Neural cell (in vitro differentiated cells): ENCODE measurements around the gene ZFR2. TPM values are rescaled to one million over a fixed set of nuclear protein-coding genes. Genes with fewer than 3 reads are reported as not detected.

ENCODE experiments used
- H2AFZ ChIP-seq: fragments of 200-600, 300-800 bp; sonication (generic), shearing (Covaris generic); 2 replicates; pipeline ENCODE4 v1.6.0; 2014; ENCODE audit warnings: low read depth, mild to moderate bottlenecking, antibody characterized with exemption, low read length, moderate library complexity
- H3F3A ChIP-seq: fragments of 200-600 bp; shearing (Covaris generic); 2 replicates; pipeline ENCODE4 v1.6.1; 2016; ENCODE audit warnings: mild to moderate bottlenecking, moderate library complexity, mixed read lengths, antibody characterized with exemption, low read length; ENCODE audit not compliant: insufficient read depth, poor library complexity, severe bottlenecking
- H3K27ac ChIP-seq: fragments of 200-600, 300-800 bp; sonication (generic), shearing (Covaris generic); 2 replicates; pipeline ENCODE4 v1.5.1; 2014; ENCODE audit warnings: mild to moderate bottlenecking, low read length, moderate library complexity
- H3K27me3 ChIP-seq: fragments of 300-800, 200-600 bp; sonication (generic), shearing (Covaris generic); 2 replicates; pipeline ENCODE4 v1.6.0; 2014; ENCODE audit warnings: mild to moderate bottlenecking, low read depth, low read length, moderate library complexity; ENCODE audit not compliant: insufficient read depth
- H3K36me3 ChIP-seq: fragments of 300-800, 200-600 bp; sonication (generic), shearing (Covaris generic); 2 replicates; pipeline ENCODE4 v1.5.1; 2014; ENCODE audit warnings: mild to moderate bottlenecking, antibody characterized with exemption, low read length, moderate library complexity; ENCODE audit not compliant: insufficient read depth
- H3K4me2 ChIP-seq: fragments of 300-800, 200-600 bp; sonication (generic), shearing (Covaris generic); 2 replicates; pipeline ENCODE4 v1.6.0; 2014; ENCODE audit warnings: mild to moderate bottlenecking, low read length
- H3K4me3 ChIP-seq: fragments of 300-800, 200-600 bp; sonication (generic), shearing (Covaris generic); 2 replicates; pipeline ENCODE4 v1.5.1; 2014; ENCODE audit warnings: mild to moderate bottlenecking, low read length, moderate library complexity
- H3K79me2 ChIP-seq: fragments of 200-600 bp; shearing (Covaris generic); replicated peaks from 2 replicates; pipeline ENCODE4 v1.6.0; 2014; ENCODE audit warnings: mild to moderate bottlenecking, low read length, moderate library complexity; ENCODE audit not compliant: insufficient read depth
- H3K9ac ChIP-seq: fragments of 300-800, 200-600 bp; sonication (generic), shearing (Covaris generic); 2 replicates; pipeline ENCODE4 v1.6.1; 2016; ENCODE audit warnings: mild to moderate bottlenecking, low read length, mixed read lengths
- H3K9me2 ChIP-seq: fragments of 200-600 bp; shearing (Covaris generic); 2 replicates; pipeline ENCODE4 v1.6.1; 2016; ENCODE audit warnings: mild to moderate bottlenecking, low read length, mixed read lengths; ENCODE audit not compliant: insufficient read depth
- H3K9me3 ChIP-seq: fragments of 200-600, 300-800 bp; sonication (generic), shearing (Covaris generic); 2 replicates; pipeline ENCODE4 v1.6.1; 2016; ENCODE audit warnings: mild to moderate bottlenecking, mixed run types, low read length, moderate library complexity, mixed read lengths
- H4K20me1 ChIP-seq: fragments of 200-600 bp; shearing (Covaris generic); 2 replicates; pipeline ENCODE4 v1.6.1; 2016; ENCODE audit warnings: mild to moderate bottlenecking, mixed run types; ENCODE audit not compliant: insufficient read depth
- EP300 ChIP-seq: fragments of 450-650 bp; conservative IDR thresholded peaks from 2 replicates; pipeline ENCODE4 v1.6.1; 2014; ENCODE audit warnings: antibody characterized with exemption, mild to moderate bottlenecking, moderate library complexity; ENCODE audit not compliant: poor library complexity, severe bottlenecking
- EZH2 ChIP-seq: fragments of 200-600, 300-800 bp; shearing (Covaris generic), sonication (generic); IDR thresholded peaks from 2 replicates; pipeline ENCODE4 v1.6.1; 2014; ENCODE audit warnings: antibody characterized with exemption, low read length, borderline replicate concordance, mild to moderate bottlenecking; ENCODE audit not compliant: insufficient read depth, poor library complexity, severe bottlenecking
- MXI1 ChIP-seq: fragments of 450-650 bp; conservative IDR thresholded peaks from 2 replicates; pipeline ENCODE4 v1.6.1; 2014; ENCODE audit warnings: antibody characterized with exemption, mild to moderate bottlenecking; ENCODE audit not compliant: poor library complexity, severe bottlenecking
- POLR2AphosphoS5 ChIP-seq: IDR thresholded peaks from 2 replicates; pipeline ENCODE4 v1.6.1; 2012
- RAD21 ChIP-seq: fragments of 450-650 bp; conservative IDR thresholded peaks from 2 replicates; pipeline ENCODE4 v1.6.1; 2014; ENCODE audit warnings: antibody characterized with exemption, mild to moderate bottlenecking, moderate library complexity
- REST ChIP-seq: IDR thresholded peaks from 2 replicates; pipeline ENCODE4 v1.6.1; 2012; ENCODE audit warnings: borderline replicate concordance
- SMC3 ChIP-seq: fragments of 450-650 bp; conservative IDR thresholded peaks from 2 replicates; pipeline ENCODE4 v1.6.1; 2014; ENCODE audit warnings: antibody characterized with exemption, mild to moderate bottlenecking, moderate library complexity; ENCODE audit not compliant: poor library complexity
- TAF1 ChIP-seq: IDR thresholded peaks from 2 replicates; pipeline ENCODE4 v1.6.1; 2012; ENCODE audit warnings: low read depth
- polyA plus RNA-seq: library from polyadenylated mRNA; depleted of rRNA; stranded (reverse); fragments of >200 nt; gene quantifications from 2 replicates; pipeline ENCODE4 v1.2.3, GENCODE V29; 2014
- TF ChIP-seq, protein P1 (sequence below): fragments of 450-650 bp; IDR thresholded peaks from 2 replicates; pipeline ENCODE4 v1.5.1; 2014; ENCODE audit warnings: antibody characterized with exemption, mild to moderate bottlenecking, moderate library complexity; ENCODE audit not compliant: poor library complexity, severe bottlenecking

Gene ZFR2
- polyA plus RNA-seq, 1 donor from 2014 or later = 9.0 TPM

- H3K9ac ChIP-seq = no peak overlapping the region
- H3K79me2 ChIP-seq = no peaks in the 10 kb centered on the region
- no peaks in the 10 kb centered on the region for H3K36me3 ChIP-seq
- H3K27me3 ChIP-seq = no peaks in the 10 kb centered on the region
- H3K4me3 ChIP-seq = no peak overlapping the region
- peaks cover 7% of the 10 kb centered on the region for H3K9me3 ChIP-seq
- H4K20me1 ChIP-seq = no peaks in the 10 kb centered on the region
- H3K27ac ChIP-seq = no peak overlapping the region
- no peaks in the 10 kb centered on the region for H3F3A ChIP-seq
- H3K9me2 ChIP-seq = no peaks in the 10 kb centered on the region
- TF ChIP-seq RAD21 (no peak), REST (no peak), EP300 (no peak), SMC3 (no peak), MXI1 (no peak), POLR2AphosphoS5 (no peak), TAF1 (no peak), EZH2 (no peak)
- TF ChIP-seq, protein P1, sequence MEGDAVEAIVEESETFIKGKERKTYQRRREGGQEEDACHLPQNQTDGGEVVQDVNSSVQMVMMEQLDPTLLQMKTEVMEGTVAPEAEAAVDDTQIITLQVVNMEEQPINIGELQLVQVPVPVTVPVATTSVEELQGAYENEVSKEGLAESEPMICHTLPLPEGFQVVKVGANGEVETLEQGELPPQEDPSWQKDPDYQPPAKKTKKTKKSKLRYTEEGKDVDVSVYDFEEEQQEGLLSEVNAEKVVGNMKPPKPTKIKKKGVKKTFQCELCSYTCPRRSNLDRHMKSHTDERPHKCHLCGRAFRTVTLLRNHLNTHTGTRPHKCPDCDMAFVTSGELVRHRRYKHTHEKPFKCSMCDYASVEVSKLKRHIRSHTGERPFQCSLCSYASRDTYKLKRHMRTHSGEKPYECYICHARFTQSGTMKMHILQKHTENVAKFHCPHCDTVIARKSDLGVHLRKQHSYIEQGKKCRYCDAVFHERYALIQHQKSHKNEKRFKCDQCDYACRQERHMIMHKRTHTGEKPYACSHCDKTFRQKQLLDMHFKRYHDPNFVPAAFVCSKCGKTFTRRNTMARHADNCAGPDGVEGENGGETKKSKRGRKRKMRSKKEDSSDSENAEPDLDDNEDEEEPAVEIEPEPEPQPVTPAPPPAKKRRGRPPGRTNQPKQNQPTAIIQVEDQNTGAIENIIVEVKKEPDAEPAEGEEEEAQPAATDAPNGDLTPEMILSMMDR = no peak
- H2AFZ ChIP-seq = no peak overlapping the region
- no peak overlapping the region for H3K4me2 ChIP-seq
Measured at GRCh38 chr19:3852177-3852511, 16.7 kb downstream of the ZFR2 start.

- H3K27ac ChIP-seq = no peak overlapping the region
- H3K9me3 ChIP-seq = peaks cover 7% of the 10 kb centered on the region
- H3K4me2 ChIP-seq = no peak overlapping the region
- no peaks in the 10 kb centered on the region for H3F3A ChIP-seq
- no peaks in the 10 kb centered on the region for H4K20me1 ChIP-seq
- no peak overlapping the region for H2AFZ ChIP-seq
- H3K36me3 ChIP-seq = no peaks in the 10 kb centered on the region
- H3K4me3 ChIP-seq = no peak overlapping the region
- H3K9me2 ChIP-seq = no peaks in the 10 kb centered on the region
- TF ChIP-seq SMC3 (no peak), EZH2 (no peak), RAD21 (no peak)
- H3K9ac ChIP-seq = no peak overlapping the region
- H3K79me2 ChIP-seq = no peaks in the 10 kb centered on the region
- no peaks in the 10 kb centered on the region for H3K27me3 ChIP-seq
Measured at GRCh38 chr19:3851254-3852176, 17.3 kb downstream of the ZFR2 start.
